ENCODE results near the gene SGCA. TPM values are rescaled to one million over a fixed set of nuclear protein-coding genes. Genes with fewer than 3 reads are reported as not detected.

SGCA gene
- total and polyA plus RNA-seq, 2 of the 13 experiments (the other 11 are each of a cell fraction or from before 2014, with no cell fraction given): not detected

DNA sequence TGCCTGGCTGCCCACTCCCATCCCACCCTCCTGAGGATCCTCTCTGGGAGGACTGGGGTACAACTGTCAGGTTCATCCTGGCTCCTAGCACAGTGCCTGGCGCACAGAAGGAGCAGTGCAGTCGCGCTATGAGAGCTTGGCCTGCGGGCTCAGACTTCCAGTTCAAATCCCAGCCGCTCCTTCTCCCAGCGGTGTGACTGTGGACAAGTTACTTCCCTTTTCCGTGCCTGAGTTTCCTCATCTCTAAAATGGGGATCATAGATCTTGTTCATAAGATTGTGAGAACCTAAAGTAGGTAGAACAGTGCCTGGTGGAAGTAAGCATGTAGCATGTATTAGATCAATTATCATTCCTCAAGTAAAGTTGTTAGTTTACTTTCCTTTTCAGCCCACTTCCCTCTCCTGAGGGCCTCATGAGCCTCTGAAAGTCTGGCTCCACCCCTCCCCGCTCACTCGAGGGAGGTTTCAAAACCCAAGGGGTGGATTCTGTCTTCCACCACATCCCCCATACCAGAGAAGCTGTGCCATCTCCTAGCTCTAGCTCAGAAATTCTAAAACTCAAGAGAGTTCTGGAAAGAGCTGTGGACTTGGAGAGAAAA, 55.6 kb downstream of the SGCA start:
- H2AFZ ChIP-seq (ENCODE audit: low read length): no peak overlapping the region
- CTCF ChIA-PET (ENCODE audit: low intra/inter-chr PET ratio, low total read pairs): no interaction called here
- no peak for FAIRE-seq

DNA sequence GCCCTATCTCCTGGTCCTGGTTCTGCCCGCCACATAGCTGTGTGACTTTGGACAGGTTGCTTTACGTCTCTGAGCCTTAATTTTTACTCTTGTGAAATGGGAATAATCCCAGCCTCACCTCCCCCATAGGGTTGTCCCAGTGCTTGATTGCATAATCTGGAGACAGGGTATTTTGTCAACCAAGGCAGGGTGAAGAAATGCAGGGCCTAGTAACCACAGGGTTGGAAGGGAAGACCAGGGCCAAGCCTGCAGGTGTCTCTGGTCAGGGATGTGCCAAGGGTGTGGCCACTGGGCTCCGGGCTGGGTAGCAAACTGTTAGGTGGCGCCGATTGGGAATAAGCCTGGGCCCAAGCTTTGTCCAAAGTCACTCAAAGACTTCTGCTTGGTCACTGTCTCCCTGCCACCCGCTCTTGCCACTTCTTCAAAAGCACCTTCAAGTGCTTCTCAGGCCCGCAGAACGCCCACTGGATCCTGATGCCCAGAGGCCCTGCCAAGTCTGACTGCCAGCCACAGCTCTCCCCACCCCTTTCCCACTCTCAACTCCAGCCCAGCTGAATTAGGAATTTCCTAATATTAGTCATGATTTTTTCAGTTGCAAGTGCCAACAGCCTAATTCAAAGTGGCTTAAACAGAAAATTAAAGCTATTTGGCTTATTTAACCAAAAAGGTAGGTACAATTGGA, 56.2 kb downstream of the SGCA start:
- no peaks in the 10 kb centered on the region for H3K36me3 ChIP-seq (replicated peaks in 1 of 2; ENCODE audit: control insufficient read depth in 1 of 2, insufficient read depth in 2 of 2, low read length in 2 of 2)
- no peak overlapping the region for H3K4me3 ChIP-seq (replicated peaks in 1 of 3; ENCODE audit: insufficient read depth in 1 of 3, low read depth in 2 of 3, low read length in 3 of 3)
- H3K4me2 ChIP-seq (ENCODE audit: low read depth, low read length): no peak overlapping the region
- BruUV-seq (replicated peaks): no TSS peak
- ChIA-PET POLR2A (no interaction called here), CTCF (ENCODE audit: low intra/inter-chr PET ratio, low total read pairs) (no interaction called here)
- intact Hi-C loops (cut with micrococcal nuclease; ENCODE audit: unreplicated experiment): no loop called here
- in situ Hi-C loops (cut with HindIII; ENCODE audit: extremely low pct_ligation_motif_present, low pct_unique_long_range_greater_than_20kb): no loop called here
- no peaks in the 10 kb centered on the region for H3K79me2 ChIP-seq (ENCODE audit: insufficient read depth, low read length)
- no peaks in the 10 kb centered on the region for H4K20me1 ChIP-seq (ENCODE audit: insufficient read depth, low read length)
- H3K9ac ChIP-seq (ENCODE audit: insufficient read depth, low read depth, low read length): no peak overlapping the region
- no peak for FAIRE-seq
- H3K27me3 ChIP-seq (ENCODE audit: control insufficient read depth in 1 of 2, insufficient read depth in 2 of 2, low read length in 2 of 2): no peaks in the 10 kb centered on the region
- DNase-seq (ENCODE audit: low spot score): no peak
- ATAC-seq: no peak
- H3K9me3 ChIP-seq (ENCODE audit: low read length): peaks cover 21% of the 10 kb centered on the region
- WGBS (ENCODE audit: low lambda C conversion rate): 81% methylated on average over 8 of the region's 8 CpGs
- H3K27ac ChIP-seq (ENCODE audit: extremely low read length, insufficient read depth, low read length): no peak overlapping the region
- TF ChIP-seq BRCA1 (CRISPR knock-in tag; IDR thresholded peaks at IDR 0.05) (no peak), ZNF709 (CRISPR knock-in tag; IDR thresholded peaks at IDR 0.05) (no peak), ZNF768 (CRISPR knock-in tag; IDR thresholded peaks at IDR 0.05) (peak; percentile 88), CEBPB (IDR thresholded peaks at IDR 0.05; ENCODE audit: borderline replicate concordance, low read depth, low read length) (peak; percentile 66), PRMT3 (CRISPR knock-in tag; IDR thresholded peaks at IDR 0.05; ENCODE audit: borderline replicate concordance, low read depth) (no peak)
- TF ChIP-seq, protein P1, sequence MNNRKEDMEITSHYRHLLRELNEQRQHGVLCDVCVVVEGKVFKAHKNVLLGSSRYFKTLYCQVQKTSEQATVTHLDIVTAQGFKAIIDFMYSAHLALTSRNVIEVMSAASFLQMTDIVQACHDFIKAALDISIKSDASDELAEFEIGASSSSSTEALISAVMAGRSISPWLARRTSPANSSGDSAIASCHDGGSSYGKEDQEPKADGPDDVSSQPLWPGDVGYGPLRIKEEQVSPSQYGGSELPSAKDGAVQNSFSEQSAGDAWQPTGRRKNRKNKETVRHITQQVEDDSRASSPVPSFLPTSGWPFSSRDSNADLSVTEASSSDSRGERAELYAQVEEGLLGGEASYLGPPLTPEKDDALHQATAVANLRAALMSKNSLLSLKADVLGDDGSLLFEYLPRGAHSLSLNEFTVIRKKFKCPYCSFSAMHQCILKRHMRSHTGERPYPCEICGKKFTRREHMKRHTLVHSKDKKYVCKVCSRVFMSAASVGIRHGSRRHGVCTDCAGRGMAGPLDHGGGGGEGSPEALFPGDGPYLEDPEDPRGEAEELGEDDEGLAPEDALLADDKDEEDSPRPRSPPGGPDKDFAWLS (CRISPR knock-in tag; IDR thresholded peaks at IDR 0.05; ENCODE audit: borderline replicate concordance): no peak
- H3K4me1 ChIP-seq (ENCODE audit: insufficient read depth, low read length): peaks cover 40% of the 10 kb centered on the region
- no peak overlapping the region for H2AFZ ChIP-seq (ENCODE audit: low read length)

More for the DNA sequence above, 55.6 kb downstream of the SGCA start:
- POLR2A ChIA-PET: no interaction called here
- Histone ChIP-seq H3K79me2 (ENCODE audit: insufficient read depth, low read length) (no peaks in the 10 kb centered on the region), H3K9me3 (ENCODE audit: low read length) (peaks cover 16% of the 10 kb centered on the region), H3K4me2 (ENCODE audit: low read depth, low read length) (no peak overlapping the region), H3K9ac (ENCODE audit: insufficient read depth, low read depth, low read length) (no peak overlapping the region), H3K27ac (ENCODE audit: extremely low read length, insufficient read depth, low read length) (no peak overlapping the region), H4K20me1 (ENCODE audit: insufficient read depth, low read length) (no peaks in the 10 kb centered on the region), H3K36me3 (replicated peaks in 1 of 2; ENCODE audit: control insufficient read depth in 1 of 2, insufficient read depth in 2 of 2, low read length in 2 of 2) (no peaks in the 10 kb centered on the region), H3K27me3 (ENCODE audit: control insufficient read depth in 1 of 2, insufficient read depth in 2 of 2, low read length in 2 of 2) (no peaks in the 10 kb centered on the region; a peak in 1 of 5 replicates), H3K4me1 (ENCODE audit: insufficient read depth, low read length) (peaks cover 40% of the 10 kb centered on the region), H3K4me3 (replicated peaks in 1 of 3; ENCODE audit: insufficient read depth in 1 of 3, low read depth in 2 of 3, low read length in 3 of 3) (no peak overlapping the region)
- intact Hi-C loops (cut with micrococcal nuclease; ENCODE audit: unreplicated experiment) (no loop called here), in situ Hi-C loops (cut with HindIII; ENCODE audit: extremely low pct_ligation_motif_present, low pct_unique_long_range_greater_than_20kb) (no loop called here)
- BruUV-seq (replicated peaks): no TSS peak
- TF ChIP-seq, protein P2, sequence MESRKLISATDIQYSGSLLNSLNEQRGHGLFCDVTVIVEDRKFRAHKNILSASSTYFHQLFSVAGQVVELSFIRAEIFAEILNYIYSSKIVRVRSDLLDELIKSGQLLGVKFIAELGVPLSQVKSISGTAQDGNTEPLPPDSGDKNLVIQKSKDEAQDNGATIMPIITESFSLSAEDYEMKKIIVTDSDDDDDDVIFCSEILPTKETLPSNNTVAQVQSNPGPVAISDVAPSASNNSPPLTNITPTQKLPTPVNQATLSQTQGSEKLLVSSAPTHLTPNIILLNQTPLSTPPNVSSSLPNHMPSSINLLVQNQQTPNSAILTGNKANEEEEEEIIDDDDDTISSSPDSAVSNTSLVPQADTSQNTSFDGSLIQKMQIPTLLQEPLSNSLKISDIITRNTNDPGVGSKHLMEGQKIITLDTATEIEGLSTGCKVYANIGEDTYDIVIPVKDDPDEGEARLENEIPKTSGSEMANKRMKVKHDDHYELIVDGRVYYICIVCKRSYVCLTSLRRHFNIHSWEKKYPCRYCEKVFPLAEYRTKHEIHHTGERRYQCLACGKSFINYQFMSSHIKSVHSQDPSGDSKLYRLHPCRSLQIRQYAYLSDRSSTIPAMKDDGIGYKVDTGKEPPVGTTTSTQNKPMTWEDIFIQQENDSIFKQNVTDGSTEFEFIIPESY (CRISPR knock-in tag; IDR thresholded peaks at IDR 0.05): peak; percentile 44; the same call in 1 of the 2 replicates
- no peak for TF ChIP-seq ZKSCAN8 (CRISPR knock-in tag; IDR thresholded peaks at IDR 0.05; ENCODE audit: borderline replicate concordance)
- ATAC-seq (no peak), DNase-seq (ENCODE audit: low spot score) (no peak)
- WGBS (ENCODE audit: low lambda C conversion rate): 76% methylated on average over 9 of the region's 9 CpGs
